Prostate gland (tissue), 2 donors: Measurements from ENCODE around the gene MYLK4.

ENCODE experiments used
- POLR2A ChIP-seq: fragments of 450-650 bp; IDR thresholded peaks from one replicate; pipeline ENCODE4 v1.6.1; 2016; ENCODE audit warnings: antibody characterized with exemption, mild to moderate bottlenecking
- POLR2AphosphoS5 ChIP-seq: sonication (generic); formaldehyde crosslinking; IDR thresholded peaks from one replicate; pipeline ENCODE4 v1.6.1; 2017; ENCODE audit warnings: antibody characterized with exemption
- TF ChIP-seq, protein P1 (sequence below), 4 experiments: fragments of 200-600 bp in 2 of 4; fragments of 450-650 bp in 2 of 4; sonication (generic) in 2 of 4; IDR thresholded peaks; 1 replicate in 3 of 4; 2 replicates in 1 of 4; pipeline ENCODE4 v1.5.1; 2016 to 2019; ENCODE audit warnings: antibody characterized with exemption in 4 of 4, mild to moderate bottlenecking in 2 of 4, moderate library complexity in 2 of 4

DNA sequence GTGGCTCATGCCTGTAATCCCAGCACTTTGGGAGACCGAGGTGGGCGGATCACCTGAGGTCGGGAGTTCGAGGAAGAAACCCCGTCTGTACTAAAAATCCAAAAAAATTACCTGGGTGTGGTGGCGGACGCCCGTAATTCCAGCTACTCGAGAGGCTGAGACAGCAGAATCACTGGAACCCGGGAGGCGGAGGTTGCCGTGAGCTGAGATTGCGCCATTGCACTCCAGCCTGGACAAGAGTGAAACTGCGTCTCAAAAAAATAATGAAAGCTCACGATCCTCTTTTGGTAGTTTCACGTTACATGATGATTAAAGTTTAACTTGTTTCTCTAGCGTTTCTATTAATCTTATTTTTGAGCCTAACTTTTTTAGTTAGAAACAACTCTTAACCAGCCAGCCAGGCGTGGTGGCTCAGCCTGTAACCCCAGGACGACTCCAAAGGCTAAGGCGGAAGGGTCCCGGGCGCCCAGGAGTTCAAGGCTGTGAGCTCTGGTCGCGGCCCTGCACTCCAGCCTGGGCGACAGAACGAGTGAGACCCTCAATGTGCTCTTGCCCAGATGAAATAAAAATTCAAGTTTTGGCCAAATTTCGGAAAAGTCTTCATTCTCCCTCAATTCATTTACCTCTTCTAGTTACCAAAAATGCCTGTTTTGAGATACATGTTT is 13.3 kb upstream of the MYLK4 start:
- TF ChIP-seq POLR2AphosphoS5 (no peak), POLR2A (no peak)
- TF ChIP-seq, protein P1, sequence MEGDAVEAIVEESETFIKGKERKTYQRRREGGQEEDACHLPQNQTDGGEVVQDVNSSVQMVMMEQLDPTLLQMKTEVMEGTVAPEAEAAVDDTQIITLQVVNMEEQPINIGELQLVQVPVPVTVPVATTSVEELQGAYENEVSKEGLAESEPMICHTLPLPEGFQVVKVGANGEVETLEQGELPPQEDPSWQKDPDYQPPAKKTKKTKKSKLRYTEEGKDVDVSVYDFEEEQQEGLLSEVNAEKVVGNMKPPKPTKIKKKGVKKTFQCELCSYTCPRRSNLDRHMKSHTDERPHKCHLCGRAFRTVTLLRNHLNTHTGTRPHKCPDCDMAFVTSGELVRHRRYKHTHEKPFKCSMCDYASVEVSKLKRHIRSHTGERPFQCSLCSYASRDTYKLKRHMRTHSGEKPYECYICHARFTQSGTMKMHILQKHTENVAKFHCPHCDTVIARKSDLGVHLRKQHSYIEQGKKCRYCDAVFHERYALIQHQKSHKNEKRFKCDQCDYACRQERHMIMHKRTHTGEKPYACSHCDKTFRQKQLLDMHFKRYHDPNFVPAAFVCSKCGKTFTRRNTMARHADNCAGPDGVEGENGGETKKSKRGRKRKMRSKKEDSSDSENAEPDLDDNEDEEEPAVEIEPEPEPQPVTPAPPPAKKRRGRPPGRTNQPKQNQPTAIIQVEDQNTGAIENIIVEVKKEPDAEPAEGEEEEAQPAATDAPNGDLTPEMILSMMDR (IDR thresholded peaks at IDR 0.05), result no peak
